Cortex of kidney (tissue), 1 donor: ENCODE measurements around the gene CFAP97D2.
"Not testable (repeated sequence)": the region's sequence is repeated elsewhere in the genome, so short reads cannot be mapped to it uniquely, and the experiment has no call there.

Source experiments
- DNase-seq: peaks from one replicate; lab custom pipeline; 2025; lab: John Stamatoyannopoulos, UW

Gene CFAP97D2

GRCh38 chr13:114158869-114159666 is 20.0 kb upstream of the CFAP97D2 start:
- DNase-seq, result not testable (repeated sequence)

GRCh38 chr13:114161028-114161556 is 18.0 kb upstream of the CFAP97D2 start:
- no peak for DNase-seq

GRCh38 chr13:114161644-114162532 is 17.2 kb upstream of the CFAP97D2 start:
- DNase-seq, result no peak

GRCh38 chr13:114162533-114162922 is 16.5 kb upstream of the CFAP97D2 start:
- DNase-seq, result no peak

- no peak for DNase-seq
Observed at GRCh38 chr13:114164053-114164452, 15.0 kb upstream of the CFAP97D2 start.

GRCh38 chr13:114164681-114165429 is 14.2 kb upstream of the CFAP97D2 start:
- no peak for DNase-seq

GRCh38 chr13:114166381-114167131 is 12.5 kb upstream of the CFAP97D2 start:
- DNase-seq, result no peak

GRCh38 chr13:114167426-114167825 is 11.6 kb upstream of the CFAP97D2 start:
- no peak for DNase-seq

GRCh38 chr13:114167885-114168284 is 11.2 kb upstream of the CFAP97D2 start:
- DNase-seq, result no peak

- no peak for DNase-seq
Observed at GRCh38 chr13:114173272-114173671, 5.8 kb upstream of the CFAP97D2 start.

GRCh38 chr13:114173745-114174144 is 5.3 kb upstream of the CFAP97D2 start:
- DNase-seq, result no peak

- DNase-seq, result no peak
Observed at GRCh38 chr13:114174529-114174961, 4.5 kb upstream of the CFAP97D2 start.

- not testable (repeated sequence) for DNase-seq
Observed at GRCh38 chr13:114176359-114176902, 2.6 kb upstream of the CFAP97D2 start.

- DNase-seq, result no peak
Observed at GRCh38 chr13:114177245-114178010, 1.6 kb upstream of the CFAP97D2 start.

- no peak for DNase-seq
Observed at GRCh38 chr13:114185182-114185971, 6.3 kb downstream of the CFAP97D2 start.

- DNase-seq, result no peak
Observed at GRCh38 chr13:114194853-114195252, 15.8 kb downstream of the CFAP97D2 start.

GRCh38 chr13:114196629-114197028 is 17.6 kb downstream of the CFAP97D2 start:
- no peak for DNase-seq

GRCh38 chr13:114198556-114198955 is 19.5 kb downstream of the CFAP97D2 start:
- no peak for DNase-seq

- not testable (repeated sequence) for DNase-seq
Observed at GRCh38 chr13:114199526-114199925, 20.5 kb downstream of the CFAP97D2 start.
